ENCODE results near the gene MYLK.
"Not testable (repeated sequence)": the region's sequence is repeated elsewhere in the genome, so short reads cannot be mapped to it uniquely, and the experiment has no call there.

MYLK gene

GRCh38 chr3:123741041-123741511, 143.1 kb downstream of the MYLK start:
- no peak for DNase-seq

- DNase-seq = no peak
These were observed 143.7 kb downstream of the MYLK start for GRCh38 chr3:123740391-123740822.

- no peak for DNase-seq
These were observed 144.4 kb downstream of the MYLK start for GRCh38 chr3:123739754-123740153.

- no peak for DNase-seq
These were observed 145.0 kb downstream of the MYLK start for GRCh38 chr3:123739106-123739505.

- not testable (repeated sequence) for DNase-seq
These were observed 145.6 kb downstream of the MYLK start for GRCh38 chr3:123738522-123738921.

- no peak for DNase-seq
These were observed 147.0 kb downstream of the MYLK start for GRCh38 chr3:123737168-123737567.

- DNase-seq = no peak
These were observed 148.7 kb downstream of the MYLK start for GRCh38 chr3:123735456-123735855.

- no peak for DNase-seq
These were observed 149.6 kb downstream of the MYLK start for GRCh38 chr3:123734527-123734902.

- no peak for DNase-seq
These were observed 150.2 kb downstream of the MYLK start for GRCh38 chr3:123733805-123734526.

GRCh38 chr3:123733341-123733740, 150.8 kb downstream of the MYLK start:
- DNase-seq = no peak

- no peak for DNase-seq
These were observed 151.7 kb downstream of the MYLK start for GRCh38 chr3:123732447-123732846.

GRCh38 chr3:123730829-123731228, 153.3 kb downstream of the MYLK start:
- no peak for DNase-seq

GRCh38 chr3:123728991-123729390, 155.1 kb downstream of the MYLK start:
- DNase-seq = no peak

- no peak for DNase-seq
These were observed 156.1 kb downstream of the MYLK start for GRCh38 chr3:123728014-123728413.

GRCh38 chr3:123725652-123726400, 158.3 kb downstream of the MYLK start:
- no peak for DNase-seq

GRCh38 chr3:123724306-123724705, 159.8 kb downstream of the MYLK start:
- DNase-seq = no peak

- DNase-seq = peak; percentile 78
These were observed 160.5 kb downstream of the MYLK start for GRCh38 chr3:123723522-123724168.

- DNase-seq = no peak
These were observed 161.1 kb downstream of the MYLK start for GRCh38 chr3:123723070-123723469.

GRCh38 chr3:123722456-123722855, 161.7 kb downstream of the MYLK start:
- no peak for DNase-seq

- DNase-seq = no peak
These were observed 162.1 kb downstream of the MYLK start for GRCh38 chr3:123722021-123722420.

- not testable (repeated sequence) for DNase-seq
These were observed 162.9 kb downstream of the MYLK start for GRCh38 chr3:123721095-123721689.

GRCh38 chr3:123720638-123721037, 163.5 kb downstream of the MYLK start:
- no peak for DNase-seq

- DNase-seq = no peak
These were observed 164.2 kb downstream of the MYLK start for GRCh38 chr3:123719862-123720453.

All from activated CD4-positive, alpha-beta T cell treated with anti-CD3 and anti-CD28 coated beads, Interleukin-10, Interleukin-2, amounts not matched to agents 100 ng/mL and 50 ng/mL, durations not matched to agents 16 hours and 8 hours (primary cell).